ENCODE results near the gene SARDH. TPM values are rescaled to one million over a fixed set of nuclear protein-coding genes. Genes with fewer than 3 reads are reported as not detected.
"Not testable (repeated sequence)": the region's sequence is repeated elsewhere in the genome, so short reads cannot be mapped to it uniquely, and the experiment has no call there.

SARDH gene
- total RNA-seq, 2 experiments from 2014 or later, result 5.5 to 5.6 TPM

DNA sequence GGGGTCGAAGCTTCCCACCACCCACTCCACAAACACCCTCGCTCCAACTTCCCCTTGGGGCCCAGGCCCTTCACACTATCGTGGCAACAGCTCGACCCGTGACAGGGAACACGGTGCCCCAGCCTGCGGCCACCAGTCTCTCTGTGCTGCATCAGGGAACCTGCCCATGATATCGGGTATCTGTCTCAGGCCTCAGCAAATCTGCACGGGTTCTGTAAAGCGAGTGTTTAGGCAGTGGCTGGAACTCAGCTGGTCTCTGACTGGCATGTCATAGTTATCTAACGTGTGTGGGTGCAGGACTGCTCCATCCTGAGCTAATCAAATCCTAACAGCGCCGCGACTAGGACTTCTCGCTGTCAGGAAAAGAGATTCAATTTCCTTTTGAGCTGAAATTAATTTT lies 59.1 kb downstream of the SARDH start:
- intact Hi-C loops (cut with micrococcal nuclease), result no loop called here
- Mint-ChIP-seq H3K4me3 (no peak overlapping the region), H3K27ac (no peak overlapping the region), H3K9me3 (no peaks in the 10 kb centered on the region), H3K27me3 (no peaks in the 10 kb centered on the region), H3K4me1 (ENCODE audit: low read depth) (peaks cover 45% of the 10 kb centered on the region), H3K36me3 (ENCODE audit: low read depth) (peaks cover 4% of the 10 kb centered on the region)
- CTCF ChIA-PET, result interaction anchor here (0.9 to 1.2 kb wide), 2 partner anchors 22 to 63 kb away, joined by 3 read pairs; no protein-coding TSS in a partner anchor
- POLR2A ChIA-PET, result interaction anchor here (1.4 kb wide), 1 partner anchor 12 kb away, joined by 4 read pairs; no protein-coding TSS in a partner anchor
- ATAC-seq (no peak), DNase-seq (no peak)
- TF ChIP-seq, protein P1, sequence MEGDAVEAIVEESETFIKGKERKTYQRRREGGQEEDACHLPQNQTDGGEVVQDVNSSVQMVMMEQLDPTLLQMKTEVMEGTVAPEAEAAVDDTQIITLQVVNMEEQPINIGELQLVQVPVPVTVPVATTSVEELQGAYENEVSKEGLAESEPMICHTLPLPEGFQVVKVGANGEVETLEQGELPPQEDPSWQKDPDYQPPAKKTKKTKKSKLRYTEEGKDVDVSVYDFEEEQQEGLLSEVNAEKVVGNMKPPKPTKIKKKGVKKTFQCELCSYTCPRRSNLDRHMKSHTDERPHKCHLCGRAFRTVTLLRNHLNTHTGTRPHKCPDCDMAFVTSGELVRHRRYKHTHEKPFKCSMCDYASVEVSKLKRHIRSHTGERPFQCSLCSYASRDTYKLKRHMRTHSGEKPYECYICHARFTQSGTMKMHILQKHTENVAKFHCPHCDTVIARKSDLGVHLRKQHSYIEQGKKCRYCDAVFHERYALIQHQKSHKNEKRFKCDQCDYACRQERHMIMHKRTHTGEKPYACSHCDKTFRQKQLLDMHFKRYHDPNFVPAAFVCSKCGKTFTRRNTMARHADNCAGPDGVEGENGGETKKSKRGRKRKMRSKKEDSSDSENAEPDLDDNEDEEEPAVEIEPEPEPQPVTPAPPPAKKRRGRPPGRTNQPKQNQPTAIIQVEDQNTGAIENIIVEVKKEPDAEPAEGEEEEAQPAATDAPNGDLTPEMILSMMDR (IDR thresholded peaks at IDR 0.05), result no peak

DNA sequence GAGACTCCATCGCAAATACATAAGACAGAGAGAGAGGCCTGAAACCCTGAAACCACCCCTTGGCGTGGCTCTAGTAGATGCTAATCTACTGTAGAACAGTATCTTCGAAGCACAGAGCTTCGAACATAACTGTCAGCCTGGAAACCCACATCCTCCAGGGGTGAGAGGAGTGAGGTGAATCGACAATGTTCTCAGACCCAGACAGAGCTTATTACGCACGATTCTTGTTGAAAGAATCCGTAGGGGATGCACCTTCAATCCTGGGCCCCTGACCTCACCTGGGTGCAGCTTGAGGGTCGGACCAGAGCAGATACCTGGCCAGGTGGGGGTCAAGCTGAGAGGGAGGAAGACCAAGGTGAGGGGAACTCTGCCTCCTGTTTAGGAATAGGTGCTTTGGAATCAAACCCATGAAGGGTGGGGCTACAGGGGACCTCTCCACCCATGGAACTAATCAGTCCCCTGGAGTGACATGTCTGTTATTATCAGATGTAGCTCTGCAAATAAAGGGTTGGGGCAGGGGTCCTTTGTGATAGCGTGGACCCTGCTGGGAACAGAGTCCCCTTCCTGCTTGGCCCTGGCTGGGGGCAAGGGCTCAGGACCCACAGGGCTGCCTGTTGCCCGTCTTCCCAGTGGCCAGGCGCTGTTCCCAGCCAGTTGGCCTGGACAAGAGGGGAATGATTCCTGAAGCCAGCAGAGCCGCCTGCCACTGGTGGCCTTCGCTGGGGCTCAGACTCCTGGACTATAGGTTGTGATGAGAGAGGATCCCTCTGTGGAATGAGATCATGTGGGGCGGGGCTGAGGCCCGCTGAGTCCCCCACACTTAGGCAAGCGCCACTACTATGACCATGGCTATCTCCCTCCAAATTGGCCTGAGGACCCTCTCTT lies 60.8 kb downstream of the SARDH start:
- H3K4me3 Mint-ChIP-seq, result no peak overlapping the region
- H3K9me3 Mint-ChIP-seq, result no peaks in the 10 kb centered on the region
- peaks cover 32% of the 10 kb centered on the region for H3K4me1 Mint-ChIP-seq (ENCODE audit: low read depth)
- H3K27me3 Mint-ChIP-seq, result no peaks in the 10 kb centered on the region
- peak overlapping the region; percentile 76 for H3K27ac Mint-ChIP-seq
- POLR2A ChIA-PET, result interaction anchor here (0.7 to 1.4 kb wide), 5 partner anchors 14 to 38 kb away, joined by 3 to 6 read pairs (median 4); no protein-coding TSS in a partner anchor
- TF ChIP-seq, protein P1 (IDR thresholded peaks at IDR 0.05), result no peak
- CTCF ChIA-PET, result interaction anchor here (0.6 to 1.5 kb wide), 9 partner anchors 16 to 317 kb away, joined by 3 to 5 read pairs (median 3); partner anchors contain the start of gene SARDH
- ATAC-seq (peak; percentile 98), DNase-seq (peak; percentile 82)
- intact Hi-C loops (cut with micrococcal nuclease), result no loop called here
- peaks cover 4% of the 10 kb centered on the region for H3K36me3 Mint-ChIP-seq (ENCODE audit: low read depth)

DNA sequence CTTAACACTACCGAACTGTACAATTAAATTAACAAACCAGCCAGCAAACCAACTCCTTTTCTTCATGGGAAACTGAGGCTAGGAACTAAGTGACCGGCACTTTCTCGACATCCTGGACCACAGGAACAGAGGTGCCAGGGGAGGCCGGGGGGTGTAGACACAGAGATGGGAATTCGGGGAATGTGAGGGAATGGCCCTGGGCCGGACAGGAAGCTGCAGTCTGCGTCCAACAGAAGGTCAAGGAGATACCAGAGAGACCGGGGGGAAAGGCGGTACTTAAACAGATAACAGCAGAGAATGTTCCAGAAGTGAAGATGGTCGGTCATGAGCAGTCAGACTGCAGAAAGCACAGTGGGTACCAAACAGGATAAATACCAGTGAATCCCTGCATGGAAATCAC lies 61.7 kb downstream of the SARDH start:
- Mint-ChIP-seq H3K36me3 (ENCODE audit: low read depth) (peaks cover 3% of the 10 kb centered on the region), H3K27me3 (no peaks in the 10 kb centered on the region), H3K4me1 (ENCODE audit: low read depth) (peaks cover 26% of the 10 kb centered on the region), H3K27ac (no peak overlapping the region), H3K4me3 (no peak overlapping the region), H3K9me3 (no peaks in the 10 kb centered on the region)
- DNase-seq, result no peak
- ChIA-PET POLR2A (interaction anchor here (0.7 to 1.4 kb wide), 6 partner anchors 15 to 39 kb away, joined by 3 to 6 read pairs (median 4); no protein-coding TSS in a partner anchor), CTCF (interaction anchor here (0.8 to 1.5 kb wide), 5 partner anchors 51 to 318 kb away, joined by 3 to 5 read pairs (median 3); partner anchors contain the start of gene SARDH)
- ATAC-seq, result no peak
- TF ChIP-seq, protein P1 (IDR thresholded peaks at IDR 0.05), result no peak
- intact Hi-C loops (cut with micrococcal nuclease), result no loop called here

DNA sequence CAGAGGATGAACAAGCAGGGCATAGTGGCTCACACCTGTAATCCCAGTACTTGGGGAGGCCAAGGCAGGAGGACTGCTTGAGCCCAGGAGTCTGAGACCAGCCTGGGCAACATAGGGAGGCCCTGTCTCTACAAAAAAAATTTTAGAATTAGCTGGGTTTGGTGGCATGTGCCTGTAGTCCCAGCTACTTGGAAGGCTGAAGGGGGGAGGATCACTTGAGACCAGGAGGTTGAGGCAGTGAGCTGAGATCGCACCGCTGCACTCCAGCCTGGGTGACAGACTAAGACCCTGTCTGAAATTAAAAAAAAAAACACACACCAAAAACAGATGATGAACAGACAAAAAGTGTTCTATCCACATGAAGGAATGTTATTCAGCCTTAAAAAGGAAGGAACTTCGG lies 62.4 kb downstream of the SARDH start:
- H3K4me1 Mint-ChIP-seq (ENCODE audit: low read depth), result peaks cover 26% of the 10 kb centered on the region
- intact Hi-C loops (cut with micrococcal nuclease); H3K9me3 Mint-ChIP-seq; DNase-seq; H3K4me3 Mint-ChIP-seq; ATAC-seq; H3K27me3 Mint-ChIP-seq; H3K36me3 Mint-ChIP-seq (ENCODE audit: low read depth): not testable (repeated sequence)
- ChIA-PET CTCF (interaction anchor here (1.5 kb wide), 2 partner anchors 63 to 319 kb away, joined by 3 to 5 read pairs; partner anchors contain the start of gene SARDH), POLR2A (interaction anchor here (0.7 kb wide), 1 partner anchor 35 kb away, joined by 3 read pairs; no protein-coding TSS in a partner anchor)
- H3K27ac Mint-ChIP-seq, result peak overlapping the region; percentile 13

DNA sequence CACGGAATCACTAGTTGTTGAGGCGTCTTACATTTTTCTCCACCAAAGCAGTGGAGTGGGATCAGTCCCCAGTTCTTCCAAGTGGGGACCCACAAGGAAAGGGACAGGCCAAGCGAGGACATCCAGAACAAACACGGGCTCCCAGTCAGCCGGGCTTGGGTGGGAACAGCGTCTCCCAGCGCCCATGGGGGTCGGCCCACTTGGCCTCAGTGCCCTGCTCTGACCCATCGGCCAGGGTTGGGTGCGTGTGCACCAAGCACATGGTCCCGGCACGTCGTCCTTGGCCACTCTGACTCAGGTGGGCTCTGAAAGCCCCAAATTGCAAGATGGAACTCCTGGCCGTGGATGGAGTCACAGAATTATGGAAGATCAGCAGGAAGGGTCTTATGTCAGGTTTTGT lies 64.1 kb downstream of the SARDH start:
- CTCF ChIA-PET, result no interaction called here
- intact Hi-C loops (cut with micrococcal nuclease), result no loop called here

More for the DNA sequence above, 64.1 kb downstream of the SARDH start:
- Mint-ChIP-seq H3K36me3 (ENCODE audit: low read depth) (peaks cover 3% of the 10 kb centered on the region), H3K27ac (no peak overlapping the region), H3K27me3 (no peaks in the 10 kb centered on the region), H3K4me1 (ENCODE audit: low read depth) (peaks cover 26% of the 10 kb centered on the region), H3K9me3 (no peaks in the 10 kb centered on the region), H3K4me3 (no peak overlapping the region)
- DNase-seq, result no peak
- TF ChIP-seq, protein P1 (IDR thresholded peaks at IDR 0.05), result no peak
- POLR2A ChIA-PET, result interaction anchor here (0.6 kb wide), 1 partner anchor 1160 kb away, joined by 4 read pairs; no protein-coding TSS in a partner anchor
- no peak for ATAC-seq

All from activated CD8-positive, alpha-beta T cell treated with anti-CD3 and anti-CD28 coated beads for 36 hours (primary cell).